GM12865 (cell line): ENCODE data around the gene CAMK1G.

ENCODE experiments used
- DNase-seq: peaks from one replicate; pipeline ENCODE4 v3.0.0; 2010; ENCODE audit warnings: low read depth
- H3K4me3 ChIP-seq: 2 replicates; pipeline ENCODE4 v1.5.1; 2011; ENCODE audit warnings: mild to moderate bottlenecking, low read depth, low read length, control low read depth
- TF ChIP-seq, protein P1 (sequence below): IDR thresholded peaks from 2 replicates; pipeline ENCODE4 v1.5.1; 2011; ENCODE audit warnings: low read length, control low read depth, low read depth, inconsistent platforms; ENCODE audit not compliant: insufficient read depth; ENCODE audit errors: missing control alignments

Gene CAMK1G

DNA sequence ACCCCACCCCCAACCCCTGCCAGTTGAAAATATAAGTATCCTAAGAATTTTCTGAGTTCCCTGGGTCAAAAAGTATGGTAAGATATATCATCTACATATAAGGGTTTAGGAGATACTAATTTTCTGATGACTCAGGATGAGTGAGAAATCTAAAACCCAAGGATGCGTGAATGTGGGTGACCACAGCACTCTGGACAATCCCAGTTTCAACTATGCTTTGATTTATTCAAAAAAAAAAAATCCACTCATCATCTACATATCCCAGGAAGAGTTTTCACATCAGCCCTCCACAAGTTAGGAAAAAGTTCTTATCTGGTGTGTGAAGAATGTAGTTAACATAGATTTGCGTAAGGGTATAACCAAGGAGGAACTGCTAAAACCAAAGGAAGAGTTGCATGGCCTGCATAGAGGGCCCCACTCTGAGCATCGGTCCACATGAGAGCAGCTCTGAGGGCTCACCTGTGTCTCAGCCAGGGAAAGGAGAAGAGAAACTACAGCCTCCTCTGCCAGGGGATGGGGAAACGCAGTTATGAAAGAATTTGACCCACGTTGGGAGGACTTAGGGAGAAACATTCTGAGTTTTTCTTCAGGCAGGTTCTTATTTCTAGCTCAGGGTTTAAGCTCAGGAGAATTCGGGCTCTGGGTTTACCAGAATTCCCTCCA lies 50.0 kb downstream of the CAMK1G start:
- H3K4me3 ChIP-seq: no peak overlapping the region
- DNase-seq: no peak
- TF ChIP-seq, protein P1, sequence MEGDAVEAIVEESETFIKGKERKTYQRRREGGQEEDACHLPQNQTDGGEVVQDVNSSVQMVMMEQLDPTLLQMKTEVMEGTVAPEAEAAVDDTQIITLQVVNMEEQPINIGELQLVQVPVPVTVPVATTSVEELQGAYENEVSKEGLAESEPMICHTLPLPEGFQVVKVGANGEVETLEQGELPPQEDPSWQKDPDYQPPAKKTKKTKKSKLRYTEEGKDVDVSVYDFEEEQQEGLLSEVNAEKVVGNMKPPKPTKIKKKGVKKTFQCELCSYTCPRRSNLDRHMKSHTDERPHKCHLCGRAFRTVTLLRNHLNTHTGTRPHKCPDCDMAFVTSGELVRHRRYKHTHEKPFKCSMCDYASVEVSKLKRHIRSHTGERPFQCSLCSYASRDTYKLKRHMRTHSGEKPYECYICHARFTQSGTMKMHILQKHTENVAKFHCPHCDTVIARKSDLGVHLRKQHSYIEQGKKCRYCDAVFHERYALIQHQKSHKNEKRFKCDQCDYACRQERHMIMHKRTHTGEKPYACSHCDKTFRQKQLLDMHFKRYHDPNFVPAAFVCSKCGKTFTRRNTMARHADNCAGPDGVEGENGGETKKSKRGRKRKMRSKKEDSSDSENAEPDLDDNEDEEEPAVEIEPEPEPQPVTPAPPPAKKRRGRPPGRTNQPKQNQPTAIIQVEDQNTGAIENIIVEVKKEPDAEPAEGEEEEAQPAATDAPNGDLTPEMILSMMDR: no peak

DNA sequence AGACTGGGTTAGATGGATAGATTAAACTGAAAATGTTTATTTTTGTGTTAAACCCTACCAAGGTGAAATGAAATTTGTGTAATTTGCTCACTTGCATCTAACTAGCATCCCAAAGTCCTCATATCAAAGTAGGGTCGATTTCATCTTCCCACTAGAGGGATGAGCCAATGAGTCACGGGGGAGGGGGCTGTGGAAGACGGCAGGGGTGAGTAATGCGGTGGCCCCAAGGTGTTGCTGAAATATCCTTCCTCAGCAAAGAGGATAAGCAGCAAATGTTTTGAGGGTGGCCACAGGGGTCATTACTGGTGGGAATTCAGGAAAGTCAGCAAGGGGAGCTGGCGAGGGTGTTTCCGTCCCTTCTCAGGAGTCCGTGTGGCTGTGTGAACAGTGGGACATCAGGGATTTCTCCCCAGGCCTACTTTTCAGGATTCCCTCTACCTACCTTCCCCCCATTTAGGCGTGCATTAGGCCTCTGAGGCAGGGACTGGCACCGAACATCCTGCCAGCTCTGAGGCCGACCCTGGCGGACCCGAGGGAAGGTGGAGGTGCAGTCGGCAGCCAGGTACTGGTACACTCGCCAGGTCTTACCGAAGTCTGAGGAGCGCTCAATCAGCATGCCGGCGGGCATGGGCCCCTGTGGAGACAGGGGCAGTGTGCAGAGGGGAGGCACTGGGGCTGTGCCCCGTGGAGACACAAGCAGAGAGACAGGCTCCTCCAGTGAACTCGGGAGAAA lies 50.7 kb downstream of the CAMK1G start:
- DNase-seq: no peak
- TF ChIP-seq, protein P1: no peak
- H3K4me3 ChIP-seq: no peak overlapping the region

DNA sequence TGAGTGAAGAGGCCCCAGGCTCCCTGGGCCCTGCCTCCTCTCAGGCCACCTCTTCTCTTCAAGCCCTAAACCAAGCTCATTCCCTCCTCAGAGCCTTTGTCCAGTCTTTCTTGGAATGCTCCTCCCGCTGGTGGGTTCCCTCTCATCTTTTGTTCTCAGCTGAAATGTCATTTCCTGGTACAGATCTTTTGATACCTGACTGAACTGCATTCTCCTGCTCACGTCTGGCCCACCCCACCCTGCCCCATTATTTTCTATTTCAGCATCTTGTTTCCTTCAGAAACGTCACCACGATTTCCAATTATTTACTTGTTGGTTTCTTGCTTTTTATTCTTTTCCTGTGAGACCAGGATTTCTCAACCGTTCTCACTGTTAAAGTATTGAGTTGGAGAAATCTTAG lies 52.3 kb downstream of the CAMK1G start:
- no peak overlapping the region for H3K4me3 ChIP-seq
- no peak for DNase-seq
- TF ChIP-seq, protein P1: no peak

DNA sequence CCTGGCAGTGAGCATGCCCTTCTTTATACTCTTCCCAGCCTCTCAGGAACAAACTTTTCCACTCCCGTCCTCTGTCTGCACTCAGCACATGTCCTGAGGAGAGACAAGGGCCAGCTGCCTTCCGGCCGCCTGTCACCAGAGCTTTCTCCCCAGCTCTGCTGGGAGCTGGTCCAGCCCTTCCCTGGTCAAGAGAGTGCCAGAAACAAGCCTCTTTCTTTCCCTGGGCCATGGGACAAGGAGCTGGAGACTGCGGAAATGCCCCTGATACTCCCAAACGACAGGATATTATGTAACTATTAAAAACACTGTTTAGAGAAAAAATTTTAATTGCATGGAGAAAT lies 58.3 kb downstream of the CAMK1G start:
- no peak for DNase-seq
- TF ChIP-seq, protein P1: no peak

DNA sequence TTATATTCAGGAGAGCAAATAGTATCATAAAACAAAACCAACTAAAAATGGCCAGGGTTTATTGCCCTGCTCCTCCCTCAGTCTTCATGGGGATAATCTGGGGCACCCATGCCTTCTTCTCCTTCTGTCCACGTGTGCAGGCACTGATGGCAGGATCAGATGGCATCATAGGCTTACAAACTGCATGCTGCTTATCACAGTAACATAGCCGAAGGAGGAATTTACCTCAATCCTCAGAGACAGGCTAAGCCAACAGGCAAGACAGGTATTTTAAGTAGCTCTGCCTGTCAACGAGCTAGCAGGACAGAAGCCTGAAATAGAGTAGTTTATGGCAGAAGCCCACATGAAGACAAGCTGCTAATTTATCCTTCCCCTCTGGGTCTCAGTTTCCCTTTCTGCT lies 59.3 kb downstream of the CAMK1G start:
- DNase-seq: no peak
- H3K4me3 ChIP-seq: no peak overlapping the region
- TF ChIP-seq, protein P1: no peak

More for the DNA sequence above, 58.3 kb downstream of the CAMK1G start:
- H3K4me3 ChIP-seq: no peak overlapping the region

DNA sequence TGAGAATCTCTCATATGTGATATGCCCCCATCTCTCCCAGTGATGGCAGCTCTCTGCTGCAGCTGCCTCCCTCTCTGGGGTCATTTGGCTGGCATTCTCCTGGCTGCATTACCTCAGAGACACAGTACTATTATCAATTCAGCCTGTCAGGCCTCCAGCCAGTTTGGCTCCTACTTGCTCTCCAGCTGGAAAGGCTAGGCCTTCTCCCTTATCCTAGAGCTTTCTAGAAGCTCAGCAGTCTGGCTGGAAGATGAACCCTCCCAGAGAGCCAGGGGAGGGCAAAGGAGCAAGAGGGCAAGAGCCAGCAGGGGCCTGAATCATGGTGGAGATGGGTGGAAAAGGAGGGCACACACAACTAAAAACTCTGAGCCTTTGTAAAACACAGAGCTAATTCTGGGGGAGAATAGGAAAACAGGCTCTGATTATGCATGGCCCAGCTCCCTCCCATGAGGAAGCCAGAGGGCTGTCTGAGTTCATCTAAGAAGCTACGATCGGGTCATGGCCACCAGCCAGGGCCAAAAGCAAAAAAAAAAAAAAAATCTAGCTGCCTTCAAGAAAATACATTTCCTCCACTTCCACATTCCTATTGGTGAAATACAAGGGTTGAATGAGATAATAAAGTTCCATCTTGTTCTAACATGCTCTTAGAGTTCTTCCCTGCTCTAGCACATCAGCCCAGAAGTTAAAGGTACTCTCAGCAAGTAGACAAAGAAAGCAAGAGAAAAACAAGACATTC lies 59.9 kb downstream of the CAMK1G start:
- DNase-seq: no peak
- H3K4me3 ChIP-seq: no peak overlapping the region
- TF ChIP-seq, protein P1: no peak
